Activated CD4-positive, alpha-beta T cell treated with anti-CD3 and anti-CD28 coated beads, Interleukin-10, Interleukin-2, amounts not matched to agents 100 ng/mL and 50 ng/mL, durations not matched to agents 16 hours and 8 hours (primary cell): ENCODE results near the gene NR2F1-AS1.
A peak's percentile ranks its signal among the peaks of the same experiment; 100 is the strongest.

Experiments used
- DNase-seq: peaks from one replicate; pipeline ENCODE4 v3.0.0-alpha.2; 2020

Gene NR2F1-AS1

GRCh38 chr5:93589152-93589828 lies 8.3 kb upstream of the NR2F1-AS1 start:
- DNase-seq, result no peak

- no peak for DNase-seq
Observed at GRCh38 chr5:93588352-93589151, 7.5 kb upstream of the NR2F1-AS1 start.

GRCh38 chr5:93587597-93588351 lies 6.8 kb upstream of the NR2F1-AS1 start:
- no peak for DNase-seq

GRCh38 chr5:93586736-93587596 lies 5.9 kb upstream of the NR2F1-AS1 start:
- no peak for DNase-seq

- no peak for DNase-seq
Observed at GRCh38 chr5:93585767-93586385, 4.9 kb upstream of the NR2F1-AS1 start.

- DNase-seq, result no peak
Observed at GRCh38 chr5:93585041-93585766, 4.2 kb upstream of the NR2F1-AS1 start.

- no peak for DNase-seq
Observed at GRCh38 chr5:93584596-93585040, 3.6 kb upstream of the NR2F1-AS1 start.

- peak; percentile 47 for DNase-seq
Observed at GRCh38 chr5:93583768-93584595, 3.0 kb upstream of the NR2F1-AS1 start.

- DNase-seq, result no peak
Observed at GRCh38 chr5:93583439-93583767, 2.4 kb upstream of the NR2F1-AS1 start.

GRCh38 chr5:93582677-93583438 lies 1.8 kb upstream of the NR2F1-AS1 start, which contains the start of gene NR2F1:
NR2F1 (plus strand) TSS chr5:93583222; CDS start chr5:93585024, 1,802 bp downstream.
- no peak for DNase-seq

- DNase-seq, result no peak
Observed at GRCh38 chr5:93582167-93582462, 1.1 kb upstream of the NR2F1-AS1 start.

GRCh38 chr5:93580063-93580926 lies 724 bp downstream of the NR2F1-AS1 start:
- DNase-seq, result no peak

GRCh38 chr5:93579692-93580062 lies 1.3 kb downstream of the NR2F1-AS1 start:
- DNase-seq, result no peak

GRCh38 chr5:93578813-93579691 lies 2.0 kb downstream of the NR2F1-AS1 start:
- no peak for DNase-seq

GRCh38 chr5:93577854-93578812 lies 2.9 kb downstream of the NR2F1-AS1 start:
- no peak for DNase-seq

- no peak for DNase-seq
Observed at GRCh38 chr5:93576994-93577853, 3.8 kb downstream of the NR2F1-AS1 start.
